Activated CD4-positive, alpha-beta T cell treated with anti-CD3 and anti-CD28 coated beads for 4 hours (primary cell): ENCODE measurements around the gene RELA.

ENCODE experiments used
- DNase-seq, 2 donors: peaks; one replicate each; pipeline ENCODE4 v3.0.0-alpha.2; 2020

The RELA gene

DNA sequence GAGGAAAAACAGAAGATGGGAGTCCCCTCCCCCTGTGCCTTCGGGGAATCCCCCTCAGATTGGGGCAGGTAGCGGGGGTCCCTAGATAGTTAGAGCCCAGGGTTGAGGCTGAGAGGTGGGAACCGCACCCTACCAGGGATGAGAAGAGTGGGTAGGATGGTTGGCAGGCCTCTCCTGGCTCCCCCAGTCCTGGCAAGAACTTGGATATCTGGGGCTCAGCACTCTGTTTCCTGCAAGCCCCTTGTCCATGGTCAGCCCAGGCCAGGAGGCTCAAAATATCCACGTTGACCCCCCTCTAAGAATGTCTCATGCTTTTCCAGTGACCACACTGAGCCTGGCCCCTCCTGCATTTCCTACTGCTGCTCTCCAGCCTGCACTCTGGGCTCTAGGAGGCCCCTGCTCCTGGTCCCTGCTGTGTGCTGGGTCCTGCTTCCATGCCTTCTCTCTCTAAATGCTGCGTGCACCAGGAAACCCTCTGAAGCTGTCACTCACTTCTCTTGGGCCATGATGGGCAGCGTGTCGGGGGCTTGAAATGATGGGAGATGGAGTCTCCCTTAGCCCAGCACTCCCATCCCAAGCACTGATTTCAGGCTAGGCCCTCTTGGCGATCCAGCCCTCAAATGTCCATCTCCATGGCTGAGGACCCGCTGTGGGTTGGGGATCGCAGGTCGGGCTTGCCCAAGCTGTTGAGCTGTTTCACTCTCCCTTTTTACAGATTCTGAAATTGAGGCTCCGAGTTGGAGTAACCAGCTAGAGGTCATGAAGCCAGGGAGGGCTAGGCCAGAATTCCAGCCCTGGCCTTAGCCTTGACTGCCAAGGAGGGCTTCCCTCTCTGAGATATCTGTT lies 50.7 kb downstream of the RELA start:
- DNase-seq, result no peak

DNA sequence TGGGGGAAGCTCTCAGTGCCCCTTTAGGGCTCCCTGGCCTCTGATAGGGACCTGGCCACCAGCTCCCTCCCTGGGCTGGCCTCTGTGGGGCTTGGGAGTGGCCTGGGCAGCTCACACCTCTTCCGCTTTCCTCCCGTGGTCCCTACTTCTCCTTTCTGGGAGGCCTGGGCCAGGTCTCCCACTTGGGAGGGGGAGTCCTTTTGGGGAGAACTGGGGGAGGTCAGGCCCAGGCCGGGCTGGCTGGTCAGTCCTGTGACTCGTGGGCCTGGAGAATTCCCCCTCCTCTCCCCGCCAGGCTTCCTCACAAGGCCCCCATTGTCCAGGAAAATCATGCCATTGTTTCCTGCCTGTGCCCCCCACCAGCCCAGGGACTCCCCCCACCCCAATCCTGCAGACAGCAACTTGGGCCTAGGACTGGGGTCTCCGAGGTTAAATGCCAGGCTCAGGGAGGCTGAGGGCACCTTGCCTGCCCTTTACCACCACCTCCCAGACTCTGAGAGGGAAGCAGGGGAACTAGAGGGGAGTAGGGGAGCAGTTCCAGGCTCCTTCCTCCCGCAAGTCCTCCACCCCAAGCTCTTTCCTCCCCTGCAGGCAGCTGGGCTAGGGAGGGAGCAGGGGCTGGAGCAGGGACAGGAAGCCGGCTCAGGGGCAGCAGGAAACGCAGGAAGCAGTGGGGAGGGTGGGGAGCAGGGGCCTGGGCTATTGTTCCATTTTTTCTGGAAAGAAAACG lies 51.5 kb downstream of the RELA start:
- DNase-seq, result no peak

DNA sequence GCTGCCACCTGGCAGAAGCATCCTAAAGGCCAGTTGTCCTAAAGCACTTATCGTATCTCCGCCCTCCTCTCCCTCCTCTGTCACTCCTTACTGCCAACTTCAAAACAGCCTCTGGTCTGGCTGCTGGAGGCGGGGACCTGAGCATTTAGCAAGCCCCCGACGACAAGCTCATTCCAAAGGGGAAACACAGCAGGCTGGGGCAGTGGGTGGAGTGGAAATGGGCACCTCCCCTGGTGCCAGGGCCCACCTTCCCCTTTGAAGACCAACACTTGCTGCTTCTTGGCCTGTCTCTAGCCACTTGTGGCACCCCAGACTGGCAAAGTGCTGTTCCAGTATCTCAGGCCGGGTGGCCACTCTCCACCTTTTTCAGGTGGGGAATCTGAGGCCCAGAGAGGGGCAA lies 52.3 kb downstream of the RELA start:
- no peak for DNase-seq

DNA sequence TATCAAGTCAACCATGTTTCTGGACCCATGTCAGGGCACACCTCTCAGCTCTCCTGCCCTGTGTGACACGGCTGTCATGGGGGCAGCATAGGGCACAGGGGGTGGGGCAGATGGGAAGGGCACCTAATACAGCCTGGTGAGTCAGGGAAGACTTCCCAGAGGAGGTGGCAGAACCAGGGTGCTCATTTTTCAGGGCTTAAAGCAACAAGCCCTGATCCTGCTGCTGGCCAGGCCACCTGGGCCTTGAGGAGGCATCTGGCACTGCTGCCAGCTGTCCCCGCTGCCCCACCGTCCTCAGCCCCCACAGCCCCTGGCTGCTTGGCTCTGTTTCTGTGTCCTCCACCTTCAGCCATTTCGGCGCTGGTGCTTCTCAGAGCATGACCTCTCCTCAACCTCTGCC lies 53.1 kb downstream of the RELA start:
- no peak for DNase-seq

DNA sequence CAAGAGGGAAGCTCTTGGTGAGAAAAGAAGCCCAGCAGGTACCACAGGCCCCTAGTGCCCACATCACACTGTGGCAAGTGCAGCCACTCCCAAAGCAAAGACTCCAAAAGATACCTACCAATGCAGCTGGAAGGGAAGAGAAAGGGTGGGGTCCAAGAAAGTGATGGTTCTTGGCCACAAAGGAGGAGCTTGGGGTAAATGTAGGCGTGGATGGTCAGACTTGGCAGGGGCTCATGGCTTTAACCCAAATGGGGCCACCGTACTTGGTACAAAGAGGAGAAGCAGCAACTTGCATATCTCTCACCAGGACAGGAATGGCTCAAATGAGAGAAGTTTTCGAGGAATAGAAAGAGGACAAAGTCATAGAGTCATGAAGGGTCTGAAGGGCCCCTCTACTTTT lies 53.5 kb downstream of the RELA start:
- DNase-seq, result no peak

DNA sequence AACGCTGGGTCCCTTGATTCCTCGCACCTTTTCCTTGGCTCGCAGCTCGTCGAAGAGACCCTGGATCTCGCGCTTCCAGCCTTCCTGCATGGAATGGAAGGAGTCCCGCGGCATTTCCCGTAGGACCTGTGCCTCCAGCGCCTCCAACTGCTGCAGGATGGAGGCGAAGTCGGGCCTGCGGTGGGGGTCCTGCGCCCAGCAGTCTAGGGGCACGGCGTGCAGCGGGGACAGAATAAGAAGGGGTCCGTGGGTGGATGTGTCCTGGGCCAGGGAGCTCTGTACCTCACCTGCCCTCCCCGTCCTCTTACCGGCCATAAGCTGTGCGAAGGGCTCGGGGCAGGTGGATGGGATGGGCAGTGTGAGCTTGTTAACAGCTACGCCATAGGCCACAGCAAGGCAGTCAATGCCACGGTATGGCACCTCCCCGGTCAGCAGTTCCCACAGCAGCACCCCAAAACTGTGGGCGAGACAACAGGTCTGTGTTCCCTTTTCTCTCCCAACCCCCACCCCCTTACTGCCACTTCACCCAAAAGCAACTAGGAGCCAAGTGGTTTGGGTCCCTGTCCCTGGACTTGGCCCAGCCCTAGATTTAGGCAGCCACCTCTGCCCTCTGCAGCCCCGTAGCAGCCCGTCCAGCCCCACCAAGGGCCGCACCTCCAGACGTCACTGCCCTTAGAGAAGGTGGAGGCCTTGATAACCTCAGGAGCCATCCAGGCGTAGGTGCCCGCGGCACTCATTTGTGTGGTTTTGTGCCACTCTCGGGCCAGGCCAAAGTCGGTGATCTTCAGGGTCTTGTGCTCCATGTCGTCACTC lies 54.9 kb downstream of the RELA start:
- no peak for DNase-seq

DNA sequence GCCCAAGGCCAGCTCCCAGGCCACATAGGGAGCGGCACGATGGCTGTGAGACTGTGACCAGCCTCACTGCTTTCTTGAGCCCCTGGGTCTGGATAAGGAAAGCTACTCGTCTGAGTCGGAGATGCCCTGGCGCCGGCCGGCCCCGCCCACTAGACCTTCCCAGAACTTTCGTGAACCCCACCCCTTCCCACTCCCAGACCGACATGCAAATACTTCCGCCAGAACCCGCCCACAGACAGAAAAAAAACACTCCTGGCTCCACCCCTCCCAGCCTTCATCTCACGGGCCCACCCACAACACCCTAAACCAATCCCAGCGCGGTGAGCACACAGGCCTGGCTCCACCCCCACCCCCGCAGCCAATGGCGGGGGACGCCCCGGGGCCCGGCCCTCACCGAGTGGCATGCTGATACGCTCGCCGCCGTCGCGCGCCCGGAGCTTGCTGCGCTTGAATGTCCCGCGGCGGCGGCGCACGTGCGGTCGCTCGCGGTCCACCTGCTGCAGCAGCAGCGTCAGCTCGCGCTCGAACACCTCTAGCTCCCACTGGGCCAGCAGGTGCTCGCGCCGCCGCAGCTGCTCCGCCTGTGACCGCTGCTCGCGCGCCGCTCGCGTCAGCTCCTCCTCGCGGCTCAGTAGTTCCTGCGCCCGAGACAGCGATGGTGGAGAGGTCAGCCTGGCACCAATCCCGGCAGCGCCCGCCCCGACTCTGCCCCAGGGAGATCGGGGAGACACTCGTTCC lies 55.7 kb downstream of the RELA start:
- DNase-seq, result no peak

DNA sequence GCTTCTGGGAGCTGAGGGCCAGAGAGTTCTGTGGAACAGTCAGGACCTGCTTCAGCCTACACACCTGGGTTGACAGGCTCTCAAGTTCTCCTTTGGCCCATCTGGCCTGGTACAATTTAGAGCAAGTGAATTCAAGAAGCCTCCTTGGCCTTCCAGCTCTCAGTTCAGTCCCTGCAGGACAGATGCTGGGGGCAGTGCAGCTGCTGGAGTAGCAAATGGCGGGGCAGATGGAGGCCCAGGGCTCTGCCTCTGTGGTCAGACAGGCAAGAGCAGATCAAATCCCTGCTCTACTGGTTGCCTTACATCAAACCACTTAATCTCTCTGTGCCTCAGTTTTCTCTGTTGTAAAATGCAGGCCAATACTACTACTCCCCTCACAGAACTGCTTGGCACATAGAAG lies 58.5 kb downstream of the RELA start:
- no peak for DNase-seq
